Stimulated activated CD8-positive, alpha-beta memory T cell treated with anti-CD3 and anti-CD28 coated beads, Interleukin-12 subunit alpha, Interleukin-12 subunit beta, amount 100 ng/mL, for 24 hours (primary cell): ENCODE data around the gene COL12A1.
A peak's percentile ranks its signal among the peaks of the same experiment; 100 is the strongest.

Experiments
- DNase-seq: peaks from one replicate; pipeline ENCODE4 v3.0.0-alpha.2; 2020; ENCODE audit errors: extremely low read depth

The COL12A1 gene

GRCh38 chr6:75205776-75206575 lies at the start of gene COL12A1:
COL12A1 (minus strand) TSS chr6:75206053; CDS start chr6:75202792, 3,261 bp downstream.
- DNase-seq = no peak

DNA sequence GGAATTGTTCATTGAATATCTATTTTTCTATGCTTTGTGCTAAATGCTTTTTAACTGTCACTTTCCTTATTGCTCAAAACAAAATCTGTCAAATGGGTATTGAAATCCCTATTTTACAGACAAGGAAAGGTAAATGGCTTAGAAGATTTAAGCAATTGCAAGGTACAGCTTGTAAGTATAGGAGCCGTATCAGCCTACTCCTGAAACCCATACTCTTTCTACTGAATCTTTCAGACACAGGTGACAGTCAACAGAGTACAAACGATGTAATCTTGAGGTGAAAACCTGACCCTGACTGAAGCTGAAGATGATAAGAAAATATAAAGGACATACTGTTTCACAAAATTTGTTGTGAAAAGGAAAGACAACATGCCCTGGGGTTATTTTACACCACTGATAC lies 44.7 kb upstream of the COL12A1 start:
- no peak for DNase-seq

DNA sequence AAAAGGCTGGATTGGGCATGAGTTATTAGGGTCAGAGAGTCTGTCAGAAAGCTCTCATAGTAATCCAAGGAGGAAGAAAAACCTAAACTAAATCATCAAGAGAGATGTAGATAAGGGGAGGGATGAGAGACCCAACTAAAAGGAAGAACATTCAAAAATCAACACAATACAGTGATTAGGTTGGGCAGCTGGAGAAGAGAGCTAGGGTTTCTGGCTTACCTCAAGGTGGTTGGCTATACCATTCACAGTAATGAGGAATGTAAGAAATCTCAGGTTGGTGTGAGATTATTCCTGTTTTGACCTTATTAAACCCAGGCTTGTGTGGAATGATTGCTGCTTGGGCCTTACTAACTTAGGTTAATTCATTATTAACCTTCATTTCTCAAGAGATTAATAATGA lies 44.0 kb upstream of the COL12A1 start:
- DNase-seq = no peak

- no peak for DNase-seq
Observed at GRCh38 chr6:75246386-75246785, 40.5 kb upstream of the COL12A1 start.

DNA sequence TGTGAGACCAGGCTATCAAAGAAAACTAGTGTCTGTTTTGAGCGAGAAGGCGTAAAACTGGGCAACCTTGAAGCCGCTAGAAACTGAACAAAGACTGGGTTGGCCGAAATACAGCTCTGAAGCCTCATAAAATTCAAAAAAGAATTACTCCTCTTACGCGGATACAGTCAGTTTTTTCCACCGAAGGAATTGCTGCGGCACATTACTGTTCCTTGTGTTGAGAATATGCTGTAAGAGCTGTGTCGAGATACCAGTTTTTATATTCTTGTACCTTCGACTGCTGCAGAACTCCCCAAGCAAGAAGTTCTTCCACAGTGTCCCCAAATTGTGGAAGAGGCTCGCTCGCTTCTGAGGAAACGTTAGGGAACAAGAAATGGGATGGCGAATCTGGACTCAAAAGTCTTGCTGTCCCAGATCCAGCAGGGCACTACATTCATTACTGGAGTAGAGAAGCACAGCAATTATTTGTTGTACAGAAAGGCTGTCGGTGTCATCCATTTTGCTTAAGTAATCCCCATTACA lies 38.3 kb upstream of the COL12A1 start:
- no peak for DNase-seq

GRCh38 chr6:75243333-75244062 lies 37.6 kb upstream of the COL12A1 start, which contains the start of gene COX7A2:
COX7A2 (minus strand) TSS chr6:75243801; CDS start chr6:75243734, 67 bp downstream.
- peak; percentile 60 for DNase-seq

GRCh38 chr6:75236630-75237029 lies 30.8 kb upstream of the COL12A1 start:
- no peak for DNase-seq

GRCh38 chr6:75235271-75235670 lies 29.4 kb upstream of the COL12A1 start:
- no peak for DNase-seq

GRCh38 chr6:75234126-75234865 lies 28.4 kb upstream of the COL12A1 start:
- DNase-seq = no peak

DNA sequence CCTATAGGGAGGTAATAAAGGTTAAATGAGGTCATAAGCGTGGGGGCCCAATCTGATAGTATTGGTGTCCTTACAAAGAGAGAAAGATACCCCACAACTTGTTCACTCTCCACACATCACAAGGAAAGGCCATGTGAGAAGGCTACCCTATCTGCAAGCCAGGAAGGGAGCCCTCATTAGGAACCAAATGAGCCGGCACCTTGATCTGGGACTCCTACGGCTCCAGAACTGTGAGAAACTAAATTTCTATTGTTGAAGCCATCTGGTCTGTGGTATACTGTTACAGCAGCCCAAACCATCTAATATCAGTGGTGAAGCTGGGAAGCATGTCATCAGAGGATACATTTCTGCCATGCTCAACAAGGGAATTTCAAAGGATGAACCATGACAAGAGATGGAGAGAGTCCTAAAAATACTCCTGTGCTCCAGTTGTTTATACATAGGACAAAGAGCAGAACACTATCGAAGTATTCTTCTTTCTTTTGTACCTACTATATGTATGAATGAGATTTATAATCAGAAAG lies 27.3 kb upstream of the COL12A1 start:
- no peak for DNase-seq

GRCh38 chr6:75230484-75231325 lies 24.9 kb upstream of the COL12A1 start:
- DNase-seq = no peak

DNA sequence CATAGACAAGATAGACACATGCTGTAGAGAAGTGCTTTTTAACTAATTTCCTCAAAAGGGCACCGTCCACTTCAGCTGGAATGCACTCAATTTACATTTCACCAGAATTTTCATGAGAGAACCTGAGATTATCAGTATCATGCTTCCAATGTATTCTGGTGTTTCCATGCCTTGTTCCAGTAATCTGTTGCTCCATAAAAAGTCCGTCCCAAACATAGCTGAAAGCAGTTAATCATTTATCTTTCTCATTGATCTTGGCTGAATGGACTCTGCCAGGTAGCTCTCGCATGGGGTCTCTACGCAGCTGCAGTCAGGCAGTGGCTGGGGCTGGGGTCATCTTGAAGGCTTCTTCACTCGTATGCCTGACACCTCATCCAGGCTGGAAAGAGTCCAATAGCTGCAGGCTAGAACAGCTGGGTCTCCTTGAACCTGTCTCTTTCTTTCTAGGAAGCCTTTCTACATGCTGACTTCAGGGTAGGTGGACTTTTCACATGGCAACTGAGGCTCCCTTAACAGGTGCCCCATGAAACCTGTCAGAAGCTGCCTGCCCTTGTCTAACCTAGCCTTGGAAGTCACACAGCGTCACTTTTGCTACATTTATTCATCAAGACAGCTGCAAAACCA lies 18.6 kb upstream of the COL12A1 start:
- DNase-seq = no peak

DNA sequence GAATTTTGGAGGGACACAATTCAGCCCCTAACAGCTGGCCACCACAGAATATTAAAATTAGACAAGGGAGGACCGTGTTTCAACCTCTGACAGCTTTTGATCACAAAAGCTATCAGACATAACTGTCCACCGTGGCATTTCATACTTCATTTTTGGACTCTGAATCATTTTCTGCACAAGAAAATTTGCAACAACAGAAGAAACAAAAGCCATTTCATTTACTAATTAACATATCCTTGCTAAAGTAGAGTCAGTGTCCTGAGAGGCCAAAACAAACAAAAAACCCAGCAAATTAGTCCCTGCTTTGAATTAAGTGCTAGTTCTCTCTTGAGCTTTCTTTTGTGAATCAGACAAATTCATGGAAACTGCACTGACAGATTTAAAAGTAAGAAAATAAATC lies 17.6 kb upstream of the COL12A1 start:
- no peak for DNase-seq

DNA sequence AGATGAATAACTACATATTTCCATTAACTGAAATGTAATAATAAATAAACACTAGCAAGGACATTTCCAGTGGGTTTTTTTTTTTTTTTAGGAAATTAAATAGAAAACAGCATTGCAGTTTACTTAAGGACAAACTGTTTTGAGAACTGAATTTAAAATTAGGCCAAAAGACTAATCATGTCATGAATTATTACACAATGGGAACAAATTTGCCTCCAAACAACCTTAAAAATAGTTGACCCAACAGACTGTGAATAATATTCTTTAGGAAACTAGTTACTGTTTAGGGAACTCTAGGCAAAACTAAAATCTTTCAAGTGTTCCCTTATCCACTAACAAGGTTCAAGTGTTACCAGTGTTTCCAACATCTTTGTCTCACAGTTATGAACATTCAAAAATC lies 16.4 kb upstream of the COL12A1 start:
- DNase-seq = no peak

DNA sequence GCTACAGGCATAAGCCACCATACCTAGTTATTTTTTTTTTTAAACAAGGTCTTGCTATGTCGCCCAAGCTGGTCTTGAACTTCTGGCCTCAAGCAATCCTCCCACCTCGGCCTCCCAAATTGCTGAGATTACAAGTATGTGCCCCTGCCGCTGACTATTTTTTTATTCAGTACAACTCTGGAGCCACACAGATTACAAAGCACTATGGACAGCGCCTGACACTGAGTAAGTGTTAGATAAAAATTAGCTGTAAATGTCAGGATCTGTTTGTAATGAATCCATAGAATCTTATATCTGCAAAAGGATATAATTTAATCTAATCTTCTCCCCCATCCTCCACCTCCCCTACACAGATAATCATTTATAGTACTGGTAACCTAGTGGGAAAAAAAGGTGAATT lies 15.3 kb upstream of the COL12A1 start:
- DNase-seq = no peak

DNA sequence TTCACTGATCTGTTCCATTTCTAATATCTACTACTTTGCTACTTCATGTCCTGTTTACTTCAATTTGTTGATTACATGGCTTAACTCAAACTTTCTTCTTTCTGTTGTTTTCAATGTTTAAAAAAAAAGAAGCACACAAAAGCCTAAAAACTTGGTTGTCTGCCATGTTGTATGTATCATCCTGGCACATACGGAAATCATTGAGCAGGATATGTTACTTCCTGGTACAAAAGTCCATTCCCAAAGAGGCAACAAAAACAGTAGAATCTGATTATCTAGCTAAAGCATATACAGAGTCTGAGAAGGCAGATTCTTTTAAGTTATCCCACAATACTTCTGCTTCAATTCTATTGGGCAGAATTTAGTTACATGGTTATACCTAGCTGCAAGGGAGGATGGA lies 14.5 kb upstream of the COL12A1 start:
- no peak for DNase-seq

GRCh38 chr6:75219263-75219662 lies 13.4 kb upstream of the COL12A1 start:
- DNase-seq = no peak

DNA sequence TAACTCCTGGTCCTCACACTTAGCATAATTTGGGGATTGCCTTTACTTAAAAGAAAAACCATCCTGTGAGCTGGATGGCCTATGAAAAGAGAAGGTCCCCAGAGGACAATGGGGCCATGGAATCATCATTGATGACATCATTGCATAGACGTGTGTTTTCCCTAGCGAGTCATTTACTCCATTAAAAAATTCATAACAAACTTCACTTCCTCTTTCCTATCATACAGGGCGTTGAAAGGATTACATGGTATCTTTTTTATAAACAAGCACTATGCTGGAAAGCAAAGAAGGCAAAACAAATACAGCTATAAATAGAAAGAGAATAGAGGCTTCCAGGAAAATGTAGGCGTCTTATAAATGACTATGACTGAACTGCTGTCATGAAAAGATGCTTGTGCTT lies 11.3 kb upstream of the COL12A1 start:
- DNase-seq = no peak

DNA sequence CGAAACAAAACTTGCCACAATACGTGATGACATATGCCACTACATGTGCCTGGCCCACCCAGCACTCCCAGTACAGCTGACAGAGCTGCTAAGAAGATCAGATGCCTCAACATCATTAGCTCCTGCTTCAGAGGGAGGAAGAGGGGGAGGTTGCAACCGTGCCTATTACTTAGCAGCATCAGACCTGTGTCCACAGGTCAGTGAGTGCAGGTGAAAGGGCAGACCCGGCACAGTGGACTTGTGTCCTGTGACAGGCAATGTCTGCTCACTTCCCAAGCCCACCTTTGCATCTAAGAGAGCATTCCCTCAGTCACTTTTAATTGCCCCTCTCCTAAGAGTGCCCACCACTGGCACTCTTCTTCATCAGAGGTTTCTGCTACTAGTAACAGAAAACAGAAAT lies 9.4 kb upstream of the COL12A1 start:
- DNase-seq = no peak

DNA sequence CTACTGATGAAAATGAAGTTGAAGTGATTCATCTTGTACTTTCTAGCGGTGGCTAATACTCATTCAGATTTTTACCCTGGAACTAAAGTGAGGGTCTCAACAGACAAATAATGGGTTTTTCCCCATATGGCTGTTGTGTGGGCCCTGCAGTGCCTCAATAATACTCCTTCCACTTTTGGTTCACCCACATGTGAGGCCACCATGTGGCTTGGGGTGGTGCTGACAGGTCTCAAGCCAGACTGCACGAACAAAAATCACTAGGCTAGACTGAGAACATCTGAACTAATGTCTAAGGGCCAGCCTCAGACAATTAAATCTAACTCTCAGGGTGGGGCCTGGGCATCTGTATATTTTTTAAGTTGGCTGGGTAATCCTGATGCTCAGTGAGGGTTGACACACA lies 7.9 kb upstream of the COL12A1 start:
- no peak for DNase-seq

DNA sequence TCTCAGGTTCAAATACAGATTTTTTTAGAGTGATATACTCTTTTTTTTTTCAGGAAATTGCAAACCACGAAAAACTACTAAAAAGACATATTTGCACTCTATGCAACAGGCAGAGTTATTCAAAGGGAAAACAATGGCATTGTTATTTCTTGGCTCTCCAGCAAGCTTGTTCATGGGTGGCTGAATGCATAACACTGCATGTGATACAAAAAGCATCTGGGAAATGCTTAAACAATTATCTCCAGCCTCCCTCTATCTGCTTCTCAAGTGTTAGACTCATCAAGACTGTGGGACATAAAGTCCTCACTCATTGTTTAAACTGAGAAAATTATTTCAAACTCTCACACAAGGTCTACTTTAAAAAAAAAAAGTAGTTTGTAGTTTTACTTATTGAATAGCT lies 7.3 kb upstream of the COL12A1 start:
- no peak for DNase-seq
